Naive thymus-derived CD4-positive, alpha-beta T cell (primary cell): Measurements from ENCODE around the gene HGFAC. TPM values are rescaled to one million over a fixed set of nuclear protein-coding genes. Genes with fewer than 3 reads are reported as not detected.
A peak's percentile ranks its signal among the peaks of the same experiment; 100 is the strongest.

Source experiments
- ATAC-seq: fragments of 150-1000 bp; cut with Tn5 transposase; 2 replicates; pipeline ENCODE4 v1.10.0; 2021; ENCODE audit warnings: mild to moderate bottlenecking, moderate library complexity
- CTCF ChIA-PET: fragments of 350-600 bp; sonication (Branson Sonifier 250); formaldehyde crosslinking; loops from one replicate; lab custom pipeline; 2021; ENCODE audit warnings: antibody characterized with exemption; lab: Charles Lee
- POLR2A ChIA-PET: fragments of 350-600 bp; sonication (Branson Sonifier 250); formaldehyde crosslinking; loops from one replicate; lab custom pipeline; 2021; ENCODE audit warnings: antibody characterized with exemption, inconsistent platforms; lab: Charles Lee
- DNase-seq, 9 donors: peaks; one replicate each; pipeline versions ENCODE4 v3.0.0 to v3.0.0-alpha.2; 2020 to 2022; ENCODE audit warnings: mixed read lengths in 1 of 9
- H3K27ac ChIP-seq: one replicate; pipeline ENCODE4 v1.7.0; 2013; ENCODE audit warnings: mild to moderate bottlenecking, low read depth, low read length, moderate library complexity
- H3K27me3 ChIP-seq, 2 donors: one replicate each; pipeline ENCODE4 v1.7.0; 2013; ENCODE audit warnings: low read length in 2 of 2, mild to moderate bottlenecking in 2 of 2, moderate library complexity in 2 of 2; ENCODE audit not compliant: control insufficient read depth in 2 of 2, insufficient read depth in 2 of 2
- H3K36me3 ChIP-seq, 3 experiments: 1 replicate in 2 of 3; 2 replicates in 1 of 3; pipeline ENCODE4 v1.7.0; 2013; ENCODE audit warnings: low read length in 3 of 3, mild to moderate bottlenecking in 3 of 3, moderate library complexity in 1 of 3; ENCODE audit not compliant: insufficient read depth in 3 of 3, control insufficient read depth in 2 of 3
- H3K4me1 ChIP-seq, 2 donors: one replicate each; pipeline ENCODE4 v1.7.0; 2013; ENCODE audit warnings: low read length in 2 of 2, mild to moderate bottlenecking in 2 of 2, moderate library complexity in 1 of 2; ENCODE audit not compliant: control insufficient read depth in 2 of 2, insufficient read depth in 2 of 2
- H3K4me3 ChIP-seq: 2 replicates; pipeline ENCODE4 v1.7.0; 2013; ENCODE audit warnings: mild to moderate bottlenecking, low read length
- H3K9me3 ChIP-seq, 3 experiments: 1 replicate in 2 of 3; 2 replicates in 1 of 3; pipeline ENCODE4 v1.7.0; 2013; ENCODE audit warnings: low read length in 3 of 3; ENCODE audit not compliant: control insufficient read depth in 2 of 3
- H3K27ac Mint-ChIP-seq, 9 donors: one replicate each; pipeline ENCODE4 v1.8.0; 2020 to 2022; ENCODE audit warnings: mixed read lengths in 9 of 9, mild to moderate bottlenecking in 8 of 9, moderate library complexity in 5 of 9, inconsistent platforms in 2 of 9
- H3K27me3 Mint-ChIP-seq, 5 donors: one replicate each; pipeline ENCODE4 v1.8.0; 2021 to 2022; ENCODE audit warnings: mixed read lengths in 5 of 5, mild to moderate bottlenecking in 1 of 5
- H3K36me3 Mint-ChIP-seq, 5 donors: one replicate each; pipeline ENCODE4 v1.8.0; 2020 to 2022; ENCODE audit warnings: mixed read lengths in 5 of 5, mild to moderate bottlenecking in 3 of 5, inconsistent platforms in 1 of 5
- H3K4me1 Mint-ChIP-seq, 7 donors: one replicate each; pipeline ENCODE4 v1.8.0; 2020 to 2022; ENCODE audit warnings: mixed read lengths in 7 of 7, mild to moderate bottlenecking in 3 of 7, inconsistent platforms in 1 of 7
- H3K4me3 Mint-ChIP-seq, 10 donors: one replicate each; pipeline ENCODE4 v1.8.0; 2020 to 2022; ENCODE audit warnings: mild to moderate bottlenecking in 10 of 10, mixed read lengths in 10 of 10, moderate library complexity in 6 of 10, inconsistent platforms in 2 of 10
- H3K9me3 Mint-ChIP-seq, 11 donors: one replicate each; pipeline ENCODE4 v1.8.0; 2020 to 2022; ENCODE audit warnings: mixed read lengths in 11 of 11, mild to moderate bottlenecking in 4 of 11, inconsistent platforms in 1 of 11, moderate library complexity in 1 of 11
- intact Hi-C, 2 donors: fragments of 100-400 bp; cut with micrococcal nuclease; formaldehyde crosslinking; loops; one replicate each; pipeline ENCODE4 v1.15.1; 2023
- polyA plus RNA-seq, 2 donors: library from polyadenylated mRNA; unstranded; fragments of 300-500 nt; fragmentation: Illumina TruSeq; gene quantifications; one replicate each; pipeline ENCODE4 v1.2.3, GENCODE V29; 2021
- total RNA-seq, 6 experiments: library from RNA in 5 of 6; stranded (reverse) in 5 of 6; gene quantifications; 1 replicate in 5 of 6; 2 replicates in 1 of 6; pipeline ENCODE4 v1.2.3 and lab custom pipeline; 2021 to 2026

HGFAC gene
- total and polyA plus RNA-seq, 7 experiments from 2014 or later: 0.54 to 0.82 TPM; not detected in 5

GRCh38 chr4:3476936-3477749 lies 35.4 kb downstream of the HGFAC start:
- no peaks in the 10 kb centered on the region for H3K9me3 ChIP-seq
- ATAC-seq: no peak
- intact Hi-C loops: no loop called here
- Mint-ChIP-seq H3K27me3 (peaks cover 3 to 22% (median 14%) of the 10 kb centered on the region in 5 donors), H3K4me1 (peaks cover 0 to 4% (median 0%) of the 10 kb centered on the region in 7 donors), H3K27ac (no peak overlapping the region), H3K4me3 (no peak overlapping the region), H3K36me3 (no peaks in the 10 kb centered on the region), H3K9me3 (peaks cover 0 to 2% (median 0%) of the 10 kb centered on the region in 11 donors)
- no peaks in the 10 kb centered on the region for H3K27me3 ChIP-seq
- H3K36me3 ChIP-seq: no peaks in the 10 kb centered on the region
- POLR2A ChIA-PET: no interaction called here
- H3K4me1 ChIP-seq: no peaks in the 10 kb centered on the region
- CTCF ChIA-PET: no interaction called here
- no peak for DNase-seq
- H3K4me3 ChIP-seq: no peak overlapping the region
- H3K27ac ChIP-seq: no peak overlapping the region

DNA sequence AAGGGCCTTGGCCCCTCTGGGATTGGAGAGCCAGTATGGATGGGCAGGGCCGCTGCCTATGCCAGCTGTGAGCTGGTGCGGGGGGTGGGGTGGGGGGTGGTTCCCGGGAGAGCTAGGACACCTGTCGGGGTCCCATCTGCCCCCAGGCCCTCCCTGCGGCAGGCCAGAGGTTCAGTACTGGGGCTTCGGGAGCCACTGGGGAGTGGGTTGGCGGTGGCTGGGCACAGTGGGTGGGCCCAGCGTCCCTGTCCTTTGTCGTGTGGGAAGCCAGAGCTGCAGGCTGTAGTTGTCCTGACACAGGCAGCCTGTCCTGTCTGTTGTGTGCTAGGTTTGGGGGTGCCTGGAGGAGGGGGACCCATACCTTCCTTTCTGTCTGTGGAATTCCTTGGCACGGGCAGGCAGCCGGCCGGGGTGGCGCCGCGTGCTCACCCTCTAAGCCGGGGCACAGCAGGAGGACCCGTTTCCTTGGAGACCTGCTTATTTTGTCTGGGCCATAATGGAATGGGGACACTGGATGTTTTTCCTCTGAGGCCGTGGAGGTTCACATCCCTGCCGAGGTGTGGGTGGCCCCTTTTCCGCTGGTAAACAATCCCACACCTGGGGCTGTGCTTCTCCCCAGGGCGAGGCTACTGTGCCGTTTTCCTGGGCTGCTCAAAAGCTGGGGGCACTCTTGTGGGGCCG lies 36.1 kb downstream of the HGFAC start:
- CTCF ChIA-PET: no interaction called here
- H3K9me3 ChIP-seq: no peaks in the 10 kb centered on the region
- intact Hi-C loops: no loop called here
- POLR2A ChIA-PET: no interaction called here
- Mint-ChIP-seq H3K27me3 (peaks cover 3 to 27% (median 18%) of the 10 kb centered on the region in 5 donors), H3K36me3 (no peaks in the 10 kb centered on the region), H3K4me3 (no peak overlapping the region), H3K27ac (no peak overlapping the region), H3K9me3 (peaks cover 0 to 2% (median 0%) of the 10 kb centered on the region in 11 donors), H3K4me1 (peaks cover 0 to 4% (median 0%) of the 10 kb centered on the region in 7 donors)
- H3K4me3 ChIP-seq: no peak overlapping the region
- no peak for ATAC-seq
- DNase-seq: no peak
- H3K27ac ChIP-seq: no peak overlapping the region
- H3K36me3 ChIP-seq: no peaks in the 10 kb centered on the region
- no peaks in the 10 kb centered on the region for H3K27me3 ChIP-seq
- H3K4me1 ChIP-seq: no peaks in the 10 kb centered on the region

DNA sequence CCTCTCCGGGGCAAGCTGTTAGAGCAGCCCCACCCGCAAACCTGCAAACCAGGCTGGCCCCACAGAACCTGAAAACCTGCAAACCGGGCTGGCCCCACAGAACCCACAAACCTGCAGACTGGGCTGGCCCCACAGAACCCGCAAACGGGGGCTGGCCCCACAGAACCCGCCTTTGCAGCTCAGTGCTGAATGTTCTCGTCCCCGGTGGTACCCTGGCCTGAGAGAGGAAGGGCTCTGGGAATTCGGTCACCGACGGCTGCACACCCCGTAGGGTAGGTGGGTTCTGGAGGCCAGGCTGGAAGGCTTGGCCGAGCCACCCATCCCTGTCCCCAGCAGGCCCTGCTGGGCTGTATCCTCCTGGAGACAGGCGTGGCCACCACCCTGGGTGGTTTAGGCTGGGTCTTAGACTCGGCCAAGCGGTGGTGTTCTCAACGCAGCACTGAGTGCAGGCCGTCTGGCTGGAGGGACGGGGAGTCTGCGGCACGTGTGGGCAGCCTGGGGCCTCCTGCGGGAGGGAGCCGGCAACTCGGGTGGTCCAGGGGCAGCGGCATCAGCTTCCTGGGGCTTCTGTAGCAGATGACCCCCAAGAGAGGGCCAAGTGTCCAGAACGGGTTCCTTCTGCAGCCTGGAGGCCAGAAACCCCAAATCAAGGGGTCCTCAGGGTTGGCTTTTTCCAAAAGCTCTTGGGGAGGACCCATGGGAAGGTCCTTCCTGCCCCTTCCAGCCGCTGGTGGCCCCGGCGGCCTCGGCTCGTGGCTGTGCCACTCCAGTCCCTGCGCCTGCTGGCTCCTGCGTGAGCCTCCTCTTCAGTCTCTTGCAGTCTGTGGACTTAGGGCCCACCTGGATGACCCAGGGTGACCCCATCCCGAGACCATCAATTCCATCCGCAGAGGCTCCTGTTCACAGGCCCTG lies 36.9 kb downstream of the HGFAC start:
- H3K4me3 ChIP-seq: no peak overlapping the region
- ChIA-PET POLR2A (no interaction called here), CTCF (interaction anchor here (1.4 kb wide), 1 partner anchor 8 kb away, joined by 3 read pairs; no protein-coding TSS in a partner anchor)
- ATAC-seq (no peak), DNase-seq (no peak)
- no peaks in the 10 kb centered on the region for H3K9me3 ChIP-seq
- Mint-ChIP-seq H3K27me3 (peaks cover 3 to 27% (median 18%) of the 10 kb centered on the region in 5 donors), H3K9me3 (peaks cover 0 to 2% (median 0%) of the 10 kb centered on the region in 11 donors), H3K36me3 (no peaks in the 10 kb centered on the region), H3K27ac (no peak overlapping the region), H3K4me1 (peaks cover 0 to 4% (median 0%) of the 10 kb centered on the region in 7 donors), H3K4me3 (no peak overlapping the region)
- H3K4me1 ChIP-seq: no peaks in the 10 kb centered on the region
- intact Hi-C loops: no loop called here
- no peaks in the 10 kb centered on the region for H3K27me3 ChIP-seq
- no peak overlapping the region for H3K27ac ChIP-seq
- no peaks in the 10 kb centered on the region for H3K36me3 ChIP-seq

- H3K36me3 Mint-ChIP-seq: no peaks in the 10 kb centered on the region
- DNase-seq (no peak), ATAC-seq (no peak)
- Histone ChIP-seq H3K27me3 (no peaks in the 10 kb centered on the region), H3K4me3 (no peak overlapping the region), H3K27ac (no peak overlapping the region), H3K36me3 (no peaks in the 10 kb centered on the region), H3K9me3 (no peaks in the 10 kb centered on the region), H3K4me1 (no peaks in the 10 kb centered on the region)
- peaks cover 0 to 4% (median 0%) of the 10 kb centered on the region in 7 donors for H3K4me1 Mint-ChIP-seq
- intact Hi-C loops: loop anchor here (1.0 kb wide), 3 partner anchors 133 to 373 kb away; no protein-coding TSS in a partner anchor
- H3K4me3 Mint-ChIP-seq: no peak overlapping the region
- ChIA-PET POLR2A (no interaction called here), CTCF (interaction anchor here (0.8 to 1.5 kb wide), 6 partner anchors 9 to 371 kb away, joined by 3 to 5 read pairs (median 3); no protein-coding TSS in a partner anchor)
- H3K9me3 Mint-ChIP-seq: peaks cover 0 to 2% (median 0%) of the 10 kb centered on the region in 11 donors
- H3K27ac Mint-ChIP-seq: no peak overlapping the region
- H3K27me3 Mint-ChIP-seq: peaks cover 3 to 27% (median 18%) of the 10 kb centered on the region in 5 donors
Observed at GRCh38 chr4:3479358-3480101, 37.8 kb downstream of the HGFAC start.

- Mint-ChIP-seq H3K36me3 (no peaks in the 10 kb centered on the region), H3K27me3 (peaks cover 3 to 27% (median 18%) of the 10 kb centered on the region in 5 donors), H3K4me3 (no peak overlapping the region), H3K4me1 (peaks cover 0 to 4% (median 0%) of the 10 kb centered on the region in 7 donors), H3K27ac (peak overlapping the region in 1 of 9 donors; percentile 2), H3K9me3 (peaks cover 0 to 2% (median 0%) of the 10 kb centered on the region in 11 donors)
- no peaks in the 10 kb centered on the region for H3K4me1 ChIP-seq
- intact Hi-C loops: loop anchor here (1.0 kb wide), 3 partner anchors 134 to 374 kb away; no protein-coding TSS in a partner anchor
- CTCF ChIA-PET: interaction anchor here (0.6 to 1.5 kb wide), 10 partner anchors 12 to 430 kb away, joined by 3 to 5 read pairs (median 3); no protein-coding TSS in a partner anchor
- H3K4me3 ChIP-seq: no peak overlapping the region
- ATAC-seq (peak; percentile 80), DNase-seq (peak; percentile 39 to 84 (median 70))
- H3K36me3 ChIP-seq: no peaks in the 10 kb centered on the region
- no peak overlapping the region for H3K27ac ChIP-seq
- H3K27me3 ChIP-seq: no peaks in the 10 kb centered on the region
- POLR2A ChIA-PET: interaction anchor here (1.1 kb wide), 1 partner anchor 286 kb away, joined by 3 read pairs; no protein-coding TSS in a partner anchor
- H3K9me3 ChIP-seq: no peaks in the 10 kb centered on the region
Observed at GRCh38 chr4:3480528-3481112, 38.9 kb downstream of the HGFAC start.
